GM23338 (cell line): ENCODE results near the gene CAMTA1. TPM values are rescaled to one million over a fixed set of nuclear protein-coding genes. Genes with fewer than 3 reads are reported as not detected.

Source experiments
- ATAC-seq: fragments of 200-7000 bp; cut with Tn5 transposase; 3 replicates; pipeline ENCODE4 v1.9.1; 2020
- DNase-seq: peaks from one replicate; pipeline ENCODE4 v3.0.0-alpha.2; 2015; ENCODE audit warnings: low spot score
- H2AFZ ChIP-seq: fragments of 200-600 bp; sonication (generic); 2 replicates; pipeline ENCODE4 v1.8.0; 2016; ENCODE audit warnings: antibody characterized with exemption, mild to moderate bottlenecking, moderate library complexity
- H3F3A ChIP-seq: fragments of 200-600 bp; sonication (generic); replicated peaks from 2 replicates; pipeline ENCODE4 v1.8.0; 2017; ENCODE audit warnings: antibody characterized with exemption, mixed run types, low read depth
- H3K27ac ChIP-seq: fragments of 200-600 bp; sonication (generic); 2 replicates; pipeline ENCODE4 v1.6.1; 2016; ENCODE audit warnings: low read depth
- H3K27me3 ChIP-seq: fragments of 200-600 bp; sonication (generic); 2 replicates; pipeline ENCODE4 v1.8.0; 2016; ENCODE audit warnings: mild to moderate bottlenecking, mixed run types, moderate library complexity; ENCODE audit not compliant: insufficient read depth
- H3K36me3 ChIP-seq: fragments of 200-600 bp; sonication (generic); 2 replicates; pipeline ENCODE4 v1.8.0; 2016; ENCODE audit warnings: mild to moderate bottlenecking; ENCODE audit not compliant: insufficient read depth
- H3K4me1 ChIP-seq: fragments of 200-600 bp; sonication (generic); 2 replicates; pipeline ENCODE4 v1.8.0; 2016; ENCODE audit warnings: mild to moderate bottlenecking, moderate library complexity; ENCODE audit not compliant: insufficient read depth
- H3K4me2 ChIP-seq: fragments of 200-600 bp; sonication (generic); 2 replicates; pipeline ENCODE4 v1.7.1; 2017; ENCODE audit warnings: mixed run types
- H3K4me3 ChIP-seq: fragments of 200-600 bp; sonication (generic); 2 replicates; pipeline ENCODE4 v1.6.1; 2016; ENCODE audit warnings: mixed run types
- H3K79me2 ChIP-seq: fragments of 200-600 bp; sonication (generic); replicated peaks from 2 replicates; pipeline ENCODE4 v1.8.0; 2017; ENCODE audit warnings: mild to moderate bottlenecking; ENCODE audit not compliant: insufficient read depth
- H3K9me2 ChIP-seq: fragments of 200-600 bp; sonication (generic); 2 replicates; pipeline ENCODE4 v1.8.0; 2017; ENCODE audit not compliant: insufficient read depth
- H4K20me1 ChIP-seq: fragments of 200-600 bp; sonication (generic); replicated peaks from 2 replicates; pipeline ENCODE4 v1.8.0; 2017; ENCODE audit warnings: mild to moderate bottlenecking; ENCODE audit not compliant: insufficient read depth
- H3K27ac Mint-ChIP-seq: 2 replicates; pipeline ENCODE4 v1.8.0; 2020; ENCODE audit warnings: inconsistent platforms, mild to moderate bottlenecking, moderate library complexity, mixed read lengths
- H3K27me3 Mint-ChIP-seq: 3 replicates; pipeline ENCODE4 v1.8.0; 2022; ENCODE audit warnings: low read depth, mild to moderate bottlenecking, moderate library complexity, mixed read lengths, inconsistent platforms; ENCODE audit not compliant: insufficient read depth, poor library complexity
- H3K36me3 Mint-ChIP-seq: 3 replicates; pipeline ENCODE4 v1.8.0; 2021; ENCODE audit warnings: low read depth, mild to moderate bottlenecking, inconsistent platforms, moderate library complexity, mixed read lengths
- H3K4me1 Mint-ChIP-seq: 3 replicates; pipeline ENCODE4 v1.8.0; 2020; ENCODE audit warnings: mild to moderate bottlenecking, inconsistent platforms, mixed read lengths
- H3K4me3 Mint-ChIP-seq: 3 replicates; pipeline ENCODE4 v1.8.0; 2021; ENCODE audit warnings: moderate library complexity, mild to moderate bottlenecking, inconsistent platforms, mixed read lengths
- H3K9me3 Mint-ChIP-seq: 3 replicates; pipeline ENCODE4 v1.8.0; 2020; ENCODE audit warnings: moderate library complexity, mild to moderate bottlenecking, inconsistent platforms, mixed read lengths
- ETS1 ChIP-seq: IDR thresholded peaks from 2 replicates; pipeline ENCODE4 v1.6.1; 2016; ENCODE audit warnings: antibody characterized with exemption
- EZH2 ChIP-seq: fragments of 200-600 bp; sonication (generic); IDR thresholded peaks from one replicate; pipeline ENCODE4 v1.8.0; 2017; ENCODE audit warnings: antibody characterized with exemption, mild to moderate bottlenecking, low read depth; ENCODE audit not compliant: unreplicated experiment
- JUNB ChIP-seq: IDR thresholded peaks from one replicate; pipeline ENCODE4 v1.6.1; 2016; ENCODE audit warnings: antibody characterized with exemption; ENCODE audit not compliant: unreplicated experiment
- NANOG ChIP-seq: IDR thresholded peaks from 2 replicates; pipeline ENCODE4 v1.6.1; 2016; ENCODE audit warnings: antibody characterized with exemption, borderline replicate concordance
- REST ChIP-seq: IDR thresholded peaks from one replicate; pipeline ENCODE4 v1.6.1; 2018; ENCODE audit warnings: antibody characterized with exemption; ENCODE audit not compliant: unreplicated experiment
- ZNF114 ChIP-seq: fragments of 250-450 bp; sonication (Bioruptor Pico); IDR thresholded peaks from 2 replicates; pipeline ENCODE4 v1.5.0; 2020; ENCODE audit warnings: mild to moderate bottlenecking, moderate library complexity
- ZNF331 ChIP-seq: fragments of 250-450 bp; sonication (Bioruptor Pico); IDR thresholded peaks from 2 replicates; pipeline ENCODE4 v1.5.0; 2020; ENCODE audit warnings: low read depth, mild to moderate bottlenecking, moderate library complexity
- ZNF462 ChIP-seq: fragments of 250-450 bp; sonication (Bioruptor Pico); IDR thresholded peaks from 2 replicates; pipeline ENCODE4 v1.5.0; 2020; ENCODE audit warnings: mild to moderate bottlenecking, moderate library complexity
- polyA plus RNA-seq: library from polyadenylated mRNA; unstranded; fragments of >200 nt; fragmentation: Nextera tagmentation; extraction: Ambion mirVana; gene quantifications from 2 replicates; pipeline ENCODE4 v1.2.1, GENCODE V29; 2016
- total RNA-seq: library from RNA; depleted of rRNA; stranded (reverse); fragments of >200 nt; shearing (Covaris generic); gene quantifications from 2 replicates; pipeline ENCODE4 v1.2.3, GENCODE V29; 2014

The CAMTA1 gene
- total and polyA plus RNA-seq, 2 experiments from 2014 or later = 115 to 519 TPM

GRCh38 chr1:7641587-7642417, 856.5 kb downstream of the CAMTA1 start:
- DNase-seq (peak; percentile 21), ATAC-seq (peak; percentile 68)
- Histone ChIP-seq H3K79me2 (no peaks in the 10 kb centered on the region), H3K4me3 (no peak overlapping the region), H2AFZ (no peak overlapping the region), H3K4me1 (no peaks in the 10 kb centered on the region), H3K4me2 (no peak overlapping the region), H3K27me3 (no peaks in the 10 kb centered on the region), H4K20me1 (no peaks in the 10 kb centered on the region), H3K36me3 (no peaks in the 10 kb centered on the region), H3F3A (no peaks in the 10 kb centered on the region), H3K9me2 (no peaks in the 10 kb centered on the region), H3K27ac (no peak overlapping the region)
- H3K9me3 Mint-ChIP-seq = no peaks in the 10 kb centered on the region; the same call in 2 of the 3 replicates
- peaks cover 2% of the 10 kb centered on the region for H3K27me3 Mint-ChIP-seq
- H3K4me3 Mint-ChIP-seq = no peak overlapping the region
- H3K27ac Mint-ChIP-seq = no peak overlapping the region
- TF ChIP-seq JUNB (no peak), ZNF462 (CRISPR knock-in tag) (no peak), ZNF114 (no peak), ZNF331 (CRISPR knock-in tag) (no peak)
- H3K4me1 Mint-ChIP-seq = peaks cover 18% of the 10 kb centered on the region
- H3K36me3 Mint-ChIP-seq = no peaks in the 10 kb centered on the region; the same call in 2 of the 3 replicates

- Histone ChIP-seq H2AFZ (no peak overlapping the region), H3K4me1 (no peaks in the 10 kb centered on the region), H3K4me3 (no peak overlapping the region), H3K79me2 (no peaks in the 10 kb centered on the region), H3K27ac (no peak overlapping the region), H4K20me1 (no peaks in the 10 kb centered on the region), H3K4me2 (no peak overlapping the region), H3K9me2 (no peaks in the 10 kb centered on the region), H3K27me3 (no peaks in the 10 kb centered on the region), H3F3A (no peaks in the 10 kb centered on the region), H3K36me3 (no peaks in the 10 kb centered on the region)
- no peaks in the 10 kb centered on the region; the same call in 2 of the 3 replicates for H3K9me3 Mint-ChIP-seq
- no peak for ATAC-seq
- no peak overlapping the region for H3K4me3 Mint-ChIP-seq
- H3K27ac Mint-ChIP-seq = no peak overlapping the region
- H3K4me1 Mint-ChIP-seq = peaks cover 16% of the 10 kb centered on the region
- DNase-seq = no peak
- no peaks in the 10 kb centered on the region; the same call in 2 of the 3 replicates for H3K36me3 Mint-ChIP-seq
- H3K27me3 Mint-ChIP-seq = peaks cover 2% of the 10 kb centered on the region
- TF ChIP-seq ZNF331 (CRISPR knock-in tag) (no peak), EZH2 (no peak), NANOG (no peak), REST (no peak), ZNF114 (no peak), JUNB (no peak), ETS1 (no peak)
Measured at GRCh38 chr1:7642418-7642704, 857.1 kb downstream of the CAMTA1 start.
